Adipose tissue (tissue), 3 donors: ENCODE measurements around the gene PLB1. TPM values are rescaled to one million over a fixed set of nuclear protein-coding genes. Genes with fewer than 3 reads are reported as not detected.

ENCODE experiments used
- H3K27ac ChIP-seq: one replicate; pipeline ENCODE4 v1.5.1; 2013; ENCODE audit warnings: low read depth, low read length
- WGBS, 3 donors: extraction: QIAGEN DNeasy Blood & Tissue Kit; methylation state at CpG; one replicate each; pipeline ENCODE4 v1.1.7; 2013; 5-methylcytosine and 5-hydroxymethylcytosine counted together
- polyA plus RNA-seq, 3 donors: library from polyadenylated mRNA; stranded (reverse); fragments of 200-250 nt; gene quantifications; one replicate each; pipeline ENCODE4 v1.2.3, GENCODE V29; 2013
- donor health status: healthy with polysubstance abuse.
- donor health status: Bipolar disorder and iron deficiency.
- donor health status: healthy.

Gene PLB1
- polyA plus RNA-seq, 3 donors = 0.61 to 16.9 (median 3.6) TPM

GRCh38 chr2:28591711-28592335 is 96.0 kb downstream of the PLB1 start:
- 82 to 92% (median 85%) methylated on average over 9 of the region's 9 CpGs for WGBS, 3 donors
- no peak overlapping the region for H3K27ac ChIP-seq

- WGBS, 3 donors = 92 to 98% (median 97%) methylated on average over 3 of the region's 3 CpGs
- no peak overlapping the region for H3K27ac ChIP-seq
Measured at GRCh38 chr2:28592481-28592880, 96.6 kb downstream of the PLB1 start.

- H3K27ac ChIP-seq = no peak overlapping the region
Measured at GRCh38 chr2:28593160-28593755, 97.4 kb downstream of the PLB1 start.

GRCh38 chr2:28594000-28594331 is 98.1 kb downstream of the PLB1 start:
- no peak overlapping the region for H3K27ac ChIP-seq
- WGBS, 3 donors = 47 to 55% (median 48%) methylated on average over 9 of the region's 9 CpGs

More at GRCh38 chr2:28593160-28593755, 97.4 kb downstream of the PLB1 start:
- 76 to 85% (median 77%) methylated on average over 11 of the region's 11 CpGs for WGBS, 3 donors

- no peak overlapping the region for H3K27ac ChIP-seq
- 16 to 24% (median 23%) methylated on average over 20 of the region's 20 CpGs for WGBS, 3 donors
Measured at GRCh38 chr2:28594332-28595108, 98.7 kb downstream of the PLB1 start.

- 91% methylated on average over 4 of the region's 4 CpGs for WGBS, 3 donors
- no peak overlapping the region for H3K27ac ChIP-seq
Measured at GRCh38 chr2:28595323-28595722, 99.5 kb downstream of the PLB1 start.

- H3K27ac ChIP-seq = peak overlapping the region; percentile 5
- WGBS, 3 donors = 86 to 95% (median 91%) methylated on average over 7 of the region's 7 CpGs
Measured at GRCh38 chr2:28598484-28598883, 102.6 kb downstream of the PLB1 start.

- H3K27ac ChIP-seq = peak overlapping the region; percentile 78
- WGBS, 3 donors = 60 to 90% (median 66%) methylated on average over 5 of the region's 5 CpGs
Measured at GRCh38 chr2:28600181-28600580, 104.3 kb downstream of the PLB1 start.

- no peak overlapping the region for H3K27ac ChIP-seq
- 48 to 90% (median 78%) methylated on average over 2 of the region's 2 CpGs for WGBS, 3 donors
Measured at GRCh38 chr2:28601616-28602015, 105.8 kb downstream of the PLB1 start.

GRCh38 chr2:28602136-28602660 is 106.3 kb downstream of the PLB1 start:
- WGBS, 3 donors = 61 to 92% (median 80%) methylated on average over 6 of the region's 6 CpGs
- H3K27ac ChIP-seq = peak overlapping the region; percentile 30

GRCh38 chr2:28602751-28603639 is 107.1 kb downstream of the PLB1 start:
- H3K27ac ChIP-seq = peak overlapping the region; percentile 30
- 70 to 82% (median 71%) methylated on average over 3 of the region's 3 CpGs for WGBS, 3 donors

- no peak overlapping the region for H3K27ac ChIP-seq
Measured at GRCh38 chr2:28603821-28604220, 108.0 kb downstream of the PLB1 start.

GRCh38 chr2:28604284-28604843 is 108.5 kb downstream of the PLB1 start:
- H3K27ac ChIP-seq = no peak overlapping the region
- WGBS, 3 donors = 92 to 96% (median 93%) methylated on average over 9 of the region's 9 CpGs

More at GRCh38 chr2:28603821-28604220, 108.0 kb downstream of the PLB1 start:
- 74 to 95% (median 82%) methylated on average over 8 to 10 of the region's 10 CpGs for WGBS, 3 donors

- WGBS, 3 donors = 52 to 74% (median 59%) methylated on average over 5 of the region's 5 CpGs
- H3K27ac ChIP-seq = no peak overlapping the region
Measured at GRCh38 chr2:28606986-28607441, 111.2 kb downstream of the PLB1 start.

GRCh38 chr2:28607730-28608499 is 112.1 kb downstream of the PLB1 start:
- H3K27ac ChIP-seq = no peak overlapping the region
- WGBS, 3 donors = 85 to 92% (median 92%) methylated on average over 8 of the region's 8 CpGs

- 78 to 92% (median 83%) methylated on average over 7 of the region's 7 CpGs for WGBS, 3 donors
- H3K27ac ChIP-seq = no peak overlapping the region
Measured at GRCh38 chr2:28608500-28609424, 112.9 kb downstream of the PLB1 start.
